KMS-11 (cell line): ENCODE data around the gene COL18A1.

Experiments used
- H2AFZ ChIP-seq: fragments of 200-600 bp; sonication (generic); 2 replicates; pipeline ENCODE4 v1.6.1; 2016; ENCODE audit warnings: antibody characterized with exemption, mixed run types, low read depth
- H3K27ac ChIP-seq: fragments of 200-600 bp; sonication (generic); 2 replicates; pipeline ENCODE4 v1.6.1; 2016; ENCODE audit warnings: mild to moderate bottlenecking, mixed run types
- H3K27me3 ChIP-seq: fragments of 200-600 bp; sonication (generic); 2 replicates; pipeline ENCODE4 v1.6.1; 2017; ENCODE audit warnings: mild to moderate bottlenecking, low read depth, mixed run types, moderate library complexity; ENCODE audit not compliant: insufficient read depth
- H3K36me3 ChIP-seq: fragments of 200-600 bp; sonication (generic); 2 replicates; pipeline ENCODE4 v1.6.1; 2017; ENCODE audit warnings: mild to moderate bottlenecking, mixed run types; ENCODE audit not compliant: insufficient read depth
- H3K4me1 ChIP-seq: fragments of 200-600 bp; sonication (generic); 2 replicates; pipeline ENCODE4 v1.6.1; 2016; ENCODE audit warnings: mild to moderate bottlenecking, low read depth, mixed run types; ENCODE audit not compliant: poor library complexity, severe bottlenecking
- H3K4me2 ChIP-seq: fragments of 200-600 bp; sonication (generic); 2 replicates; pipeline ENCODE4 v1.7.0; 2016; ENCODE audit warnings: mild to moderate bottlenecking, mixed run types
- H3K4me3 ChIP-seq: fragments of 200-600 bp; sonication (generic); IDR thresholded peaks from 2 replicates; pipeline ENCODE4 v1.6.1; 2017; ENCODE audit warnings: low read depth, low read length, mixed read lengths; ENCODE audit not compliant: insufficient read depth
- H3K79me2 ChIP-seq: fragments of 200-600 bp; sonication (generic); 2 replicates; pipeline ENCODE4 v1.6.1; 2016; ENCODE audit warnings: low read depth, mixed run types; ENCODE audit not compliant: insufficient read depth
- H3K9ac ChIP-seq: fragments of 200-600 bp; sonication (generic); 2 replicates; pipeline ENCODE4 v1.6.1; 2016; ENCODE audit warnings: mild to moderate bottlenecking, mixed run types
- H4K20me1 ChIP-seq: fragments of 200-600 bp; sonication (generic); 2 replicates; pipeline ENCODE4 v1.6.1; 2016; ENCODE audit warnings: mild to moderate bottlenecking, mixed run types; ENCODE audit not compliant: insufficient read depth
- CTCF ChIP-seq: fragments of 200-600 bp; sonication (generic); conservative IDR thresholded peaks from 2 replicates; pipeline ENCODE4 v1.6.1; 2017; ENCODE audit warnings: low read depth, mild to moderate bottlenecking, antibody characterized with exemption, low read length, moderate library complexity, mixed read lengths

The COL18A1 gene

DNA sequence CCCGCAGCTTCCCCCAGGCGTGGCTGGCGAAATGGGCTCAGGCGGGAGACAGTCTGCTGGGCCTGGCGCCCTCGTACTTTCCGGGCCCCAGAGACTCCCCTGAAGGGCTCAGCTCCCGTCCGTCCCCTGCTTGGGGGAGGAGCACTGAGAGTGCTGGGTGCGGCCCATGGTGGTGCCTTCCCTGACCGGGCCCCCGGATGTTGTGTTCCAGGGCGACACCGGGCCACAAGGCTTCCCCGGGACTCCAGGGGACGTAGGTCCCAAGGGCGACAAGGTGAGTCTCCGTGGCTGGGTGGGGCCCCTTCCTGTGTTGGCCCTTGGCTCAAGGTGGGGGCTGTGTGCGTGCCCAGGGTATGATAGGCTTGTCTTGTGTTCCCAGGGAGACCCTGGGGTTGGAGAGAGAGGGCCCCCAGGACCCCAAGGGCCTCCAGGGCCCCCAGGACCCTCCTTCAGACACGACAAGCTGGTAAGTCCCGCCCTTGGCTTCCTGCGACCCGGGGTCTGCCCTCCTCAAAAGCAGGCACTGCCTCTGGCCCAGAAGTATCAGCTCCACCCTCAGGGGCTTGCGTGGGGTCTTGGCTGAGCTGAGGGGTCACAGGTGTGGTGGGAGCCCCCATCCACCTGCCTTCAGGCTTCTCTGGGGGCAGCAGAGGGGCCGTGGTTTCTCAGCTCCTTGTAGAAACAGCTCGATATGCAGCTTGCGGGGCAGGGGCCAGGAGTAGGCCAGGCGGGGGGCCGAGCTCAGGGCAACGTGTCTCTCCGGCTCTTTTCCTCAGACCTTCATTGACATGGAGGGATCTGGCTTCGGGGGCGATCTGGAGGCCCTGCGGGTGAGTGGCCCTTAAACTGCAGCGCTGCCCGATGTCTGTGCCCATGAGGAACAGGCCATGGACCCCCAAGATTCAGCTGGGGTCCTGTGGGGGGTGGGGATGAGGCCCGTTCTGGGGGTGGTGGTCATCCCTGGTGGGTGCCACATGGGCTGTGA, 75.0 kb downstream of the COL18A1 start:
- H3K27me3 ChIP-seq: peaks cover 38% of the 10 kb centered on the region; the same call in 1 of the 2 replicates
- no peak overlapping the region for H3K9ac ChIP-seq
- TF ChIP-seq CTCF: no peak
- no peaks in the 10 kb centered on the region for H3K4me1 ChIP-seq
- no peak overlapping the region for H2AFZ ChIP-seq
- no peaks in the 10 kb centered on the region for H3K79me2 ChIP-seq
- H4K20me1 ChIP-seq: no peaks in the 10 kb centered on the region
- no peak overlapping the region for H3K27ac ChIP-seq
- H3K36me3 ChIP-seq: no peaks in the 10 kb centered on the region
- H3K4me2 ChIP-seq: no peak overlapping the region
- H3K4me3 ChIP-seq: no peak overlapping the region

GRCh38 chr21:45480701-45481500, 75.9 kb downstream of the COL18A1 start:
- Histone ChIP-seq H3K4me2 (no peak overlapping the region), H3K4me1 (no peaks in the 10 kb centered on the region), H4K20me1 (no peaks in the 10 kb centered on the region), H3K9ac (no peak overlapping the region), H3K36me3 (no peaks in the 10 kb centered on the region), H2AFZ (no peak overlapping the region), H3K27me3 (peaks cover 46% of the 10 kb centered on the region), H3K4me3 (no peak overlapping the region), H3K79me2 (no peaks in the 10 kb centered on the region), H3K27ac (no peak overlapping the region)
- no peak for TF ChIP-seq CTCF

GRCh38 chr21:45481566-45481965, 76.6 kb downstream of the COL18A1 start:
- Histone ChIP-seq H3K4me3 (no peak overlapping the region), H3K36me3 (no peaks in the 10 kb centered on the region), H3K27me3 (peaks cover 52% of the 10 kb centered on the region), H3K4me1 (no peaks in the 10 kb centered on the region), H3K27ac (no peak overlapping the region), H3K79me2 (no peaks in the 10 kb centered on the region), H2AFZ (no peak overlapping the region), H3K9ac (no peak overlapping the region), H4K20me1 (no peaks in the 10 kb centered on the region), H3K4me2 (no peak overlapping the region)
- no peak for TF ChIP-seq CTCF

GRCh38 chr21:45481977-45482898, 77.3 kb downstream of the COL18A1 start:
- Histone ChIP-seq H3K27me3 (peaks cover 54% of the 10 kb centered on the region), H2AFZ (no peak overlapping the region), H3K4me1 (no peaks in the 10 kb centered on the region), H3K9ac (no peak overlapping the region), H3K27ac (no peak overlapping the region), H3K79me2 (no peaks in the 10 kb centered on the region), H3K4me3 (no peak overlapping the region), H3K4me2 (no peak overlapping the region), H3K36me3 (no peaks in the 10 kb centered on the region), H4K20me1 (no peaks in the 10 kb centered on the region)
- TF ChIP-seq CTCF: no peak
